Kidney epithelial cell (primary cell): ENCODE data around the gene ARHGAP31. TPM values are rescaled to one million over a fixed set of nuclear protein-coding genes. Genes with fewer than 3 reads are reported as not detected.
"Not testable (repeated sequence)": the region's sequence is repeated elsewhere in the genome, so short reads cannot be mapped to it uniquely, and the experiment has no call there.

ENCODE experiments used
- DNase-seq: peaks from one replicate; pipeline ENCODE4 v3.0.0-alpha.2; 2010; ENCODE audit warnings: low read depth
- H3K27me3 ChIP-seq: 2 replicates; pipeline ENCODE4 v1.6.0; 2011; ENCODE audit warnings: low read length; ENCODE audit not compliant: control insufficient read depth, insufficient read depth
- H3K36me3 ChIP-seq: 2 replicates; pipeline ENCODE4 v1.5.1; 2011; ENCODE audit warnings: low read length; ENCODE audit not compliant: control insufficient read depth, insufficient read depth
- H3K4me3 ChIP-seq: 2 replicates; pipeline ENCODE4 v1.5.1; 2011; ENCODE audit warnings: low read depth, mild to moderate bottlenecking, control low read depth, low read length
- total RNA-seq: library from RNA; depleted of rRNA; stranded (reverse); fragments of >200 nt; gene quantifications from 2 replicates; pipeline ENCODE4 v1.2.3, GENCODE V29; 2015
- TF ChIP-seq, protein P1 (sequence below): IDR thresholded peaks from 2 replicates; pipeline ENCODE4 v1.5.1; 2011; ENCODE audit warnings: mild to moderate bottlenecking, moderate library complexity, low read length, control low read depth, inconsistent platforms; ENCODE audit not compliant: insufficient read depth, poor library complexity, severe bottlenecking

The ARHGAP31 gene
- total RNA-seq, 1 donor from 2014 or later = 18.5 TPM

- TF ChIP-seq, protein P1, sequence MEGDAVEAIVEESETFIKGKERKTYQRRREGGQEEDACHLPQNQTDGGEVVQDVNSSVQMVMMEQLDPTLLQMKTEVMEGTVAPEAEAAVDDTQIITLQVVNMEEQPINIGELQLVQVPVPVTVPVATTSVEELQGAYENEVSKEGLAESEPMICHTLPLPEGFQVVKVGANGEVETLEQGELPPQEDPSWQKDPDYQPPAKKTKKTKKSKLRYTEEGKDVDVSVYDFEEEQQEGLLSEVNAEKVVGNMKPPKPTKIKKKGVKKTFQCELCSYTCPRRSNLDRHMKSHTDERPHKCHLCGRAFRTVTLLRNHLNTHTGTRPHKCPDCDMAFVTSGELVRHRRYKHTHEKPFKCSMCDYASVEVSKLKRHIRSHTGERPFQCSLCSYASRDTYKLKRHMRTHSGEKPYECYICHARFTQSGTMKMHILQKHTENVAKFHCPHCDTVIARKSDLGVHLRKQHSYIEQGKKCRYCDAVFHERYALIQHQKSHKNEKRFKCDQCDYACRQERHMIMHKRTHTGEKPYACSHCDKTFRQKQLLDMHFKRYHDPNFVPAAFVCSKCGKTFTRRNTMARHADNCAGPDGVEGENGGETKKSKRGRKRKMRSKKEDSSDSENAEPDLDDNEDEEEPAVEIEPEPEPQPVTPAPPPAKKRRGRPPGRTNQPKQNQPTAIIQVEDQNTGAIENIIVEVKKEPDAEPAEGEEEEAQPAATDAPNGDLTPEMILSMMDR = no peak
- Histone ChIP-seq H3K27me3 (no peaks in the 10 kb centered on the region), H3K36me3 (no peaks in the 10 kb centered on the region), H3K4me3 (no peak overlapping the region)
- DNase-seq = no peak
Observed at GRCh38 chr3:119367000-119367399, 72.8 kb downstream of the ARHGAP31 start.

- Histone ChIP-seq H3K27me3 (no peaks in the 10 kb centered on the region), H3K4me3 (no peak overlapping the region), H3K36me3 (no peaks in the 10 kb centered on the region)
- TF ChIP-seq, protein P1 = no peak
- no peak for DNase-seq
Observed at GRCh38 chr3:119368298-119368697, 74.1 kb downstream of the ARHGAP31 start.

GRCh38 chr3:119371786-119372185, 77.6 kb downstream of the ARHGAP31 start:
- not testable (repeated sequence) for DNase-seq, H3K36me3 ChIP-seq, H3K27me3 ChIP-seq, H3K4me3 ChIP-seq

DNA sequence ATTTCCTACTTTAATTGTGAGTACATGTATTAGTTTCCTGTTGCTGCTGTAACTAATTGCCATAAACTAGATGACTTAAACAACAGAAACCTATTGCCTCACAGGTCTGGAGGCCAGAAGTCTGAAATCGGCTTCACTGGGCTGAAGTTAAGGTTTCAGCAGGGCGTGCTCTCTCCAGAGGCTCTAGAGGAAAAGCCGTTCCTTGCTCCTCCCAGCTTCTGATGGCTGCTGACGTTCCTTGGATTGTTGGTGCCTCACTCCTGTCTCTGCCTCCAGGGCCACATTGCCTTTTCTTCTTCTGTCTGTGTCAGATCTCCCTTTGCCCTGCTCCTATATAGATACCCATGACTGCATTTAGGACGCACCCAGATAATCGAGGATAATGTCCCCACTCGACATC, 80.9 kb downstream of the ARHGAP31 start:
- H3K4me3 ChIP-seq = no peak overlapping the region
- DNase-seq = no peak
- TF ChIP-seq, protein P1 = no peak
- H3K36me3 ChIP-seq = no peaks in the 10 kb centered on the region
- H3K27me3 ChIP-seq = no peaks in the 10 kb centered on the region

DNA sequence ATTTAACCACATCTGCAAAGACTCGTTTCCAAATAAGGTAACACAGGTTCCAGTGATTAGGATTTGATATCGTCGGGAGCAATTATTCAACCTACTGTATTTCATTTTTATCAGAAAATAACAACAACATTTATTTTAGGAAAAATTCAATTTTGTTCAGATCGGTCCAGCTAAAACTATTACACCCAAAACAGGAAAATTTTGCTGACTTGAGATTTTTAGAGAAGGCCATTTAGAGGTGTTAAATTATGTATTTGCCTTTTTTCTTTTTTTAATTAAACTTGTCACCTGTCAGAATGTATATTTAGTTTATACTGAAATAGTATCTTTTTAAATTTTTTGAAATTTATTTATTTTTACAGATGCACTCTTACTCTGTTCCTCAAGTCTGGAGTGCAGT, 81.3 kb downstream of the ARHGAP31 start:
- Histone ChIP-seq H3K4me3 (no peak overlapping the region), H3K36me3 (no peaks in the 10 kb centered on the region), H3K27me3 (no peaks in the 10 kb centered on the region)
- no peak for DNase-seq
- TF ChIP-seq, protein P1 = no peak

DNA sequence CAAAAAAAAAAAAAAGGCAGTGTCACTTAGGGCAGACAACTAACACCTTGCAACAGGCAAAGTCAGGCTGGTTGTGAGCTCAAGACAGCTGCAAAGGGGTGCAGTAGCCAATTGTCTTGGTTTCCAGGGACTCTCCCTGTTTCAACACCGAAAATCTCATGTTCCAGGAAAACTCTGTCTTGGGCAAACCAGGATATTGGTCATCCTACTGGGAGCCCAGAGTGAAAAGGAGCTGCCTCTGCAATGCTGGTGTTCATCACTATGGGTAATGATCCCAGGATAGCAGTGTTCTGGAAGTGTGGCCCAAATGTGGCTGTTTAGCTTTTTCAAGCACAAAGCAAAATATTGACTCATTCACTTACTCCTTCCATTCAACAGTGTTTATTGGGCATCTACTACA, 82.6 kb downstream of the ARHGAP31 start:
- DNase-seq = no peak
- H3K4me3 ChIP-seq = no peak overlapping the region

More for the DNA sequence above, 82.6 kb downstream of the ARHGAP31 start:
- TF ChIP-seq, protein P1 = no peak
- Histone ChIP-seq H3K36me3 (no peaks in the 10 kb centered on the region), H3K27me3 (no peaks in the 10 kb centered on the region)
